Activated effector memory CD4-positive, alpha-beta T cell treated with anti-CD3 and anti-CD28 coated beads, Interleukin-2, amount 50 U/mL, for 16 hours (primary cell): ENCODE data around the gene POLR3K.
"Not testable (repeated sequence)": the region's sequence is repeated elsewhere in the genome, so short reads cannot be mapped to it uniquely, and the experiment has no call there.

Experiments used
- DNase-seq: peaks from one replicate; pipeline ENCODE4 v3.0.0-alpha.2; 2020

The POLR3K gene

DNA sequence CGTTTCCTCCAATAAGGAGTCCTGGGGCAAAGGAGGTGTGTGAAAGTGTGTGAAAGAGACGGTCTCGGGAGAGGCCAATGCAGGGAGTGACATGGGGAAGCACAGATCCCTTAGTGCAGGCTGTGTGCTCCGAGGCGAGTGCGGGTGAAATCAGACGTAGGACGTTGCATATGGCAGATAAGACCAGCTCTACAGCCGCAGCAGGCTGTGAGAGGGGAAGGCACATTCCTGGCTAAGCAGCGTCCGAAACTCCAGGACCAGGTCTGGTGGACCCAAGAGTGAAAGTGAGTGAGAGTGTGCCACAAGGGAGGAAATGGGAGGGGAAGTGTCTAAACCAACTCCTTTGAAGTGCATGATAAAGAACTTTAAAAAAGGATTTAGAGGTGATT lies 11.3 kb downstream of the POLR3K start:
- no peak for DNase-seq

DNA sequence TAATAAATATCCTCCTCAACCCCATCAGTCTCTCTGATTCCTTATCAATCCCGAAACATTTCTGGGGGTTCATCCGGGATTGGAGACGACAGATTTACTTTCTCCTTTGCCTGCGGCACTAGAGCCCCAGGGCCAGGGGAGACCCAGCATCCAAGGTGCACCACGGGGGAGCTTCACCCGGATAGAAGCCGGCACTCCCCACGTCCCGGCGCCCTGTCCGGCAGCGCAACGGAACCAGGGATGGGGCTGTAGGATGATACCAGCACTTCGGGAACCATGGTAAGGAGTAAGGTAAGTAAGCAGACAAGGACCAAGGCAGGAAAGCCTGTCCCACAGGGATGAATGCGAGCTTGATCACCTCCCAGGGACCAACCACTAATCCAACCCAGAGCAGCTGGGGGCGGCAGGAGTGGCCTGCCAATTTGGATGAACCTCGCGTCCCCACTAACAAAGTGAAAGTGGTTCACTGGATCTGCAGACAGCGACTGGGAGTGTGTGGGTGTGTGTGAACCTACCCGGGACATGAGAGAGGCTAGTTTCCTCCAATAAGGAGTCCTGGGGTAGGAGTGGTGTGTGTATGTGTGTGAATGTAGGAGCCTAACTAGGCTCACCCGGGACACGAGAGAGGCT lies 11.9 kb downstream of the POLR3K start:
- no peak for DNase-seq

DNA sequence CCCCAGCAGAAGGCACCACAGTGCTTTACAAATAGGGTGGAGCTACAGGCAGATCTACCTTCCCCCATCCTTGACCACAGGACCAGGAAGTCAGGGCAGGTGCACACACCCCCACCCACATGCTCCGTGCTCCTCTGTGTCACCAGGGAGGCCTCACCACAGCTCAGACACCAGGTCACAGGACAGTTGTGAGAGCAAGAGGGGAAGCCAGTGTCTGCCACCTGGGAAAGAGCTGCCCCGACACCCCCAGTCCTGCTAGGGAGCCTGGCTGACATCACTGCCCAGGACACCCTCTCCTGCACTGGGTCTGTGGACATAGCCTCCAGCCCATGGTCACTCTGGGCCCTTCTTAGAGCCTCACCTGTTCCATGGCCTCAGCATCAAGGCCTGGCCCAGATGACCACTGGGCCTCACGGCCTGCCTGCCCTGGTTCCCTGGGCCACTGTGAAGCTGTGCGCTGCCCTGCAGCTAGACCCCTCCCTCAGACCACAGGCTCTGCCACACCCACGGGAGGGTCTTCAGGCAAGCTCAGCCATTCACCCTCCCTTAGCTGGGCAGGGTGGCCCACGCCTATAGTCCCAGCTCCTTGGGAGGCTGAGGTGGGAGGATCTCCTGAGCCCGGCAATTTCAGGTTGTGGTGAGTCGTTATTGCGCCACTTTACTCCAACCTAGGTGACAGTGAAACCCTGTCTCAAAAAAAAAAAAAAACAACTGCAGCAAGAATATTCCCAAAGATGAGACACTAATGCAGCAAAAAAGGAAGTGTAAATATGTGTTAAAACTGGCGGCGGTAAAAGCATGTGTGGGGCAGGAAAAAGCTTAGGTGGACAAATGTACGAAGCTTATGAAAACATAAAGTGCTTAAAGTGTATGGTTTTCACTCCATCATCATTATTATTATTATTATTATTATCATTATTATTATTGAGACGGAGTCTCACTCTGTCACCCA lies 14.2 kb downstream of the POLR3K start:
- DNase-seq, result peak; percentile 79

DNA sequence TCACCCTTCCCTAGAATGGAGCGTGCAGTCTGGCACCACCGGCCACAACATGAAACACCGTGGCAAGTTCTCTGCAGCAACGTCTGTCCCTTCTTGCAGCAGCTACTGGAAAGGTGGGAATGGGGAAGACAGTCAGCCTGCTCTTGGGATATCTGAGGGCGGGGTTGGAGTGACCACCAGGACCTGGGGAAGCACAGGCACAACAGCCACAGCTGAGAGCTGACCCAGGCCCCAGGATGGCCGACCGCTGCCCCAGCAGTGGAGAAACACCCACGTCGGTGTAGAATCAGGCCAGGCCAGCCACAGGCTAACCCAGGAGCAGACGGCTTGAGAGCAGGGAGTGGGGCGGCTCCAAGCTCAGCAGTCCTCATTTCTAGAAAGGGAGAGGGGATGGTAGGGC lies 15.2 kb downstream of the POLR3K start:
- not testable (repeated sequence) for DNase-seq

DNA sequence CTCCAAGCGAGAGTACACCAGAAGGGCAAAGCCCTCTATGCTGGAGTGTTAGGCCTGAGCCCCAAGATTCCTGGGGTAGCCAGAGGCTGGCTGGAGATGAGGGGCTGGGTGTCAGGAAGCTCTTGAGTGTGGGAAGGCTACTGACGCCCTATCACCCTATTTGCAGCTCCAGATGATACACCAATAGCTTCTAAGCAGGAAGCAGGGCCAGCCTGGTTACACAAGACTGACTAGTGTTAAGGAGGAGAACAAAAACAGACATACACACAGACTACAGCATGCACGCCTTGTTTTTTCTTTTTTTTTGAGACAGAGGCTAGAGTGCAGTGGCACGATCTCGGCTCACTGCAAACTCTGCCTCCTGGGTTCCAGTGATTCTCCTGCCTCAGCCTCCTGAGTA lies 15.9 kb downstream of the POLR3K start:
- DNase-seq, result no peak

DNA sequence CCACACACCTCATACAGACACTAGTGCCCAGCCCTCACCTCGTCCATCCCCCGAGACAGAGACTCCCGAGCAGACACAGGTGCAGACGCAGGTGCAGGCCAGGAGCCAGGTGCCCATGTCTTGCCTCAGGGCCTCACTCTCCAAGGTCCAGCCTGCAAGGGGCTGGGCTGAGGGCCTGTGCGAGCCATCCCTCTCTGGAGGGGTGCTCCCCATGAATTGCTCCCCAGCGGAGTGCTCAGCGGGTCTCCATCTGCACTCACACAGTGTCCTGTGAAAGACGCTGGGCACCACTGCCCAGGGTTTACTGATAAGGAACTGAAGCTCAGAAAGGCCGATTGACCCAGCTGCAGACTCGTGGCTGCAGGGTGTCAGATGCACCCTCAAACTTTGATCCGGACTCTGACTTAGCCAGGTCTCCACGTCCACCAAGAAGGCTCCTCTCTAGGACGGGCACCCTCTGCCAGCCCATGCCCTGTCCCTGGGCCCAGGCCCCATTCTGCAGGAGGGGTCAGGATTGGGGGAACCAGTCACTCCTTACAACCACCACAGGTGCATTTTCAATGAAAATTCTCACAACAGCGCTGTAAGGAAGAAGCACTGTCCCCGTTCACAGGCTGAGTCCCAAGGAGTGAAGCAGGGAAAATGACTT lies 16.9 kb downstream of the POLR3K start:
- DNase-seq, result no peak

DNA sequence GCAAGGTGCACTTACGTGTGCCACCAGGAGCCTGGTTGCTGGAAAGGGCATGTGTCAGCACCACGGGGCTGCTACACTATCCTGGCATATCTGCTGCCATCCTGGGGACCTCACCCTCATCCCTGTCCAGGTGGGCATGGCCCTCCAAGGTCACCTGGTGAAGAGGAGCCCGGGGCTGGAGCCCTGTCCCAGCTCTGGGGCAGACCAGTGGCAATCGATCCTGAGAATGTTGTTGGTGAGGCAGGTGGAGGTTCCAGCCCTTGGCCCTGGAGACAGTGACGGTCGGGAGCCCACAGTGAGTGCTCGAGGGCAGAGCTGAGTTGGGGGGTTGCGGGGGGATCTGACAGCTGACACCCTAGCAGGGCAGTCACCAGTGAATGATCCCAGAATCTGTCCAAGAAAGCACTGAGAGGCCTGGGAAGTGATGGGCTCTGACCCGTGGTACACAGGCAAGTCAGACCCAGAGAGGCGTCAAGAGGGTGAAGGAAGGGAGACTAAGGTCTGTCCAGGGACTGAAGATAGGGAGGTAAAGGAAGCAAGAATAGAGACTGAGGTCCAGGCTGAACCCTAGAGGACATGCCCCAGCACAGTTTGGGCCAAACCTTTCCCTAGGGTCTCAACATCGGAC lies 17.6 kb downstream of the POLR3K start:
- no peak for DNase-seq

DNA sequence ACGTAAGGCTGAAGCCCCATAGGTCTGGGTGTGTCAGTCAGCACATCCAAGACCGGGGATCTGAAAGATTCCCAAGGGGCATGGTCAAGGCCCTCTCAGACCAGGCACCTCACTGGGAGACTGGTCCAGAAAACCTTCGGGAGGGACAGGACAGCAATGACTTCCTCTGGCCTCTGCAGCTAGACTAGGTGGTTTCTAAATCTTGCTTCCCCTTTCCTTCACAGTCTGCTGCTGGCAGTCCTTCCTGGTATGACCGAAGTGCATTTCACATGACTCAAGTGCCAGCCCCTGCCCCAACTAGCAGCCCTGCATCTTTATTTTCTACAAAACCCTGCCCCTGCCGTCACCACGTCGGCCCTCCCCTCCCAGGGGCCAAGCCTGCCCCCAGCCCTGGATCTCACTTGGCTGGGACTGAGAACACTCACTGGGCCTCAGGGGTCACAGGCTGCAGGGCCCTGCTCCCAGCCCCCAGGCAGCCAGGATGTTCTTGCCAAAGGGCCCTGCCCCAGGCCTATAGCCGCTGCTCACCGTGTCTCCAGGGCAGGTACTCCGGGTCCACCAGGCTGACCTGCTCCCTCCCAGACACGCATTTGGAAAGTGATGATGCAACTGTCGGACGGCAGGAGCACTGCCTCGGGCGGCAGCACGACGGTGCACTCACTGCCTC lies 18.3 kb downstream of the POLR3K start:
- DNase-seq, result no peak

DNA sequence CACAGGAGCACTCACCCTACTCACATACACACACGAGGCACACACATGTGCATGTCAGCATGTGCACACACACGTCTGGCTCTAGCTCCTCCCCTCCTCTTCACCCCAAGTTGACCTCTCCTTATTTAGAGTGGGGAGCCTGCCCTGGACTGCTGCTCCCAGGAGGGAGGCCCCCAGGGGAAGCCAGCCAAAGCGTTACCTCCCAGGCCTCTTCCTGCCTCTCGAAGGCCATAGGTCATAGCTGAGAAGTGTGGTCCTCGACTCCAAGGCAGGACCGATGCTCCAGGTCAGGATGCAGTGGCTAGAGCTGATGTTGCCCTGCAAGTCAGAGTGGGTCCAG lies 18.8 kb downstream of the POLR3K start:
- no peak for DNase-seq

DNA sequence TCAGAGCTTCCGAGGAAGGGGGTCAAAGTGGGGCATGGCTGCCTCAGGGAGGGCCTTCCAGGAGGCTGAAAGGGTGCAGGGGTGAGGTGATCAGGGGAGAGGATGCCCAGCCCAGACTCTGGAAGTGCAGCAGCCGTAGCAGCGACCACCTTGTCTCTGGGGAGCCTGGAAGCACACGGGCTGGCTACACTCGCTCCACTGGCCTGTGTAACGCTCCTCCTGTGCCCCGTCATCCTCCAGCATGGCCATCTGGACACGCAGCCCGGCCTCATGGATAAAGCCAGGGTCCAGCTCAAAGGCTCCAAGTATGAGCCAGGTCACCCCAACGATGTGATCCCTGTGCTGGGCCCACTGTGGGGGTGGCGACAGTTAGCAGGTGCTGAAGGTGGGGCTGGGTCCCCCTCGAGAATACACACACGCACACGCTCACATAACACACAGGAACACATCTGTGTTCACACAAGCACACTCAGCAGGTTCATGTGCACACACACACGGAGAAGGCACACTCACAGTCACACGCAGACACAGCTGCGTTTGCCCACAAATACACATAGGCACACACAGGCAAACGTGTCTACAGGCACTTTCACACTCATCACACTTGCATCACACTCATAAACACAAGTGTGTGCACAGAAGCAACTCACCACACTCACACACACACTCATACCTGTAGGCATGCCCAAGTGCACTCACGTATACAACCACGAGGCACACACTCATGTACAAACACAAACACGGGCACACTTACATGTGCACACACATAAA lies 19.3 kb downstream of the POLR3K start:
- no peak for DNase-seq

DNA sequence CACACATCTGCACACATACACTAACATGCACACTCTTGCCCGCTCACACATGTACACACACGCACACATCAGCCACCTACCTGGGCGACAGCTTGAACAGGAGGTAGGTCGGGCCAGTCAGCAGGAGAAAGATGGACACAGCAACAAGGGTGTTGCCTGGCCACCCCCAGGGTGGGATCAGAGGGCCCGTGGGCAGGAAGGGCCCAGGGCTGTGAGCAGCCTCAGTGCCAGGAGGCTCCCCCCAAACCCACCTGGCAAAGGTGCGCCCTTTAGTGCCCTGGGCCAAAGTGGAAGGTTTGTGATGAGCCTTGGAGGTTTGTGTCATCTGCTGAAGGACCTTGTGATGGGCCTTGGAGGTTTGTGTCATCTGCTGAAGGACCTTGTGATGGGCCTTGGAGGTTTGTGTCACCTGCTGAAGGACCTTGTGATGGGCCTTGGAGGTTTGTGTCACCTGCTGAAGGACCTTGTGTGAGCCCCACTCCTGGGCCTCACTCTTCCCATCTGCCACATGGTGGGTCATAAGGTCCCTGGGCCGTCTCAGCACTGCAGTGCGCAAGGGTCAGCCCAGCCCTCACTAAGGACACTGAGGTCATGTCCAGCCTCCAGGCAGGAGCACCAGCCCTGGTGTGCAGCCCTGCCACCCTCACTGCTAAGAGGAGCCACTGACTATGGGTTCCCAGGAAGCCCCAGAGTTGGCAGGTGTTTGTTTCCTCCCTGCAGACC lies 20.1 kb downstream of the POLR3K start:
- not testable (repeated sequence) for DNase-seq

DNA sequence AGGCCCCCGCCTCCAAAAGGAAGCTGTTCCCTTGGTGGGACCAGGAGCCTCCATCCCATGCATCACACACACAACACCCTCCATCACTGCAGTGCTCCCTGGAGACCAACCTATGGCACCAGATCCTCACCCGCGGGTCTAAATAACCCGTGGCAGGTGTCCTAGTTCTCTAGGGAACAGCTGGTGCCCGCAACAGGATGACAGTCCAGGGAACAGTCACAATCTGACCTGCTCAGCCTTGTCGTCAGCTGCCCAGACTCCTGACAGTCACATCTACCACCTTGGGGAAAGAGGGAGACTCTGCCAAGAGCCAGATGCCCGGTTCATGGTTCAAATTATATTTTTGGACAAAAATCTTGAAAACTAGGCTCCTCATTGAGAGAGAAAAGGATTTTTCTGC lies 22.8 kb downstream of the POLR3K start:
- DNase-seq, result not testable (repeated sequence)

DNA sequence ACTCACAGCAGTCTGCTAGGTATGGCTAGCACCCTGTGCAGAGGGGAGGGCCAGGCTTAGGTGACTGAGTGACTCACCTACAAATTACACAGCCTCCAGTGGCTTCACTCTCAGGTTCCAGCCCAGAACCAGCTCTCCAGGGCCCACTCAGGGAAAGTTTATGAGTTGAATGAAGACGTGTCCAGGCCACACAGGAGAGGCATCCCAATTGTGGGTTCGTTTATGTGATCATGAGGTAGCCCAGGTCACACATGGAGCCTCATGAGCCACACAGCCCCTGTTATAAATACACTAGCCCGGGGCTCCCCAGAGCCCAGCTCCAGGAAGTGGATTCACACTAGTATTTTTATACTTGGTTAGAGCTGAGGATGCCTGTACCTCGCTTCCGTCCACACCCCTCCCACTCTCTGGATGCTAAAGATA lies 27.5 kb downstream of the POLR3K start:
- DNase-seq, result not testable (repeated sequence)

DNA sequence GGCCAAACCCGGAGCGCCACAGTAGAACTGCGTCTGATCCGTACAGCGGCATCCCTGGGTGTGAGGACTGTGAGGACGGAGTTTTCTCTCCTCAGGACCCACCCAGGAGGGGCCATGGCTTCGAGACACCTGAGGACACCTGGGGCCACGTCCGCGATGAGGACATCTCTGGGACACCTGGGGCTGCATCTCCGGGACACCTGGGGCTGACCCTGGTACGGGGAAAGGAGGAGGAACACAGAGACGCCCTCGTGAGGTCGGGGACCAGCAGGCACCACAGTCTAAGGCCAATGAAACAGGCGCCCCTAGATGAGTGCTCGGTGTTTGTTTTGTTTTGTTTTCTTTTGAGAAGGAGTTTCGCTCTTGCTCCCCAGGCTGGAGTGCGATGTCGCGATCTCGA lies 29.3 kb downstream of the POLR3K start:
- DNase-seq, result not testable (repeated sequence)

DNA sequence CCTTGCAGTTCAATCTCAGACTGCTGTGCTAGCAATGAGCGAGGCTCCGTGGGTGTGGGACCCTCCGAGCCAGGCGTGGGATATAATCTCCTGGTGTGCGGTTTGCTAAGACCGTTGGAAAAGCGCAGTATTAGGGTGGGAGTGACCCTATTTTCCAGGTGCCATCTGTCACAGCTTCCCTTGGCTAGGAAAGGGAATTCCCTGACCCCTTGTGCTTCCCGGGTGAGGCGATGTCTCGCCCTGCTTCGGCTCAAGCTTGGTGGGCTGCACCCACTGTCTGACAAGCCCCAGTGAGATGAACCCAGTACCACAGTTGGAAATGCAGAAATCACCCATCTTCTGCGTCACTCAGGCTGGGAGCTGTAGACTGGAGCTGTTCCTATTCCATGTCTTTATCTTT lies 32.5 kb downstream of the POLR3K start:
- not testable (repeated sequence) for DNase-seq

DNA sequence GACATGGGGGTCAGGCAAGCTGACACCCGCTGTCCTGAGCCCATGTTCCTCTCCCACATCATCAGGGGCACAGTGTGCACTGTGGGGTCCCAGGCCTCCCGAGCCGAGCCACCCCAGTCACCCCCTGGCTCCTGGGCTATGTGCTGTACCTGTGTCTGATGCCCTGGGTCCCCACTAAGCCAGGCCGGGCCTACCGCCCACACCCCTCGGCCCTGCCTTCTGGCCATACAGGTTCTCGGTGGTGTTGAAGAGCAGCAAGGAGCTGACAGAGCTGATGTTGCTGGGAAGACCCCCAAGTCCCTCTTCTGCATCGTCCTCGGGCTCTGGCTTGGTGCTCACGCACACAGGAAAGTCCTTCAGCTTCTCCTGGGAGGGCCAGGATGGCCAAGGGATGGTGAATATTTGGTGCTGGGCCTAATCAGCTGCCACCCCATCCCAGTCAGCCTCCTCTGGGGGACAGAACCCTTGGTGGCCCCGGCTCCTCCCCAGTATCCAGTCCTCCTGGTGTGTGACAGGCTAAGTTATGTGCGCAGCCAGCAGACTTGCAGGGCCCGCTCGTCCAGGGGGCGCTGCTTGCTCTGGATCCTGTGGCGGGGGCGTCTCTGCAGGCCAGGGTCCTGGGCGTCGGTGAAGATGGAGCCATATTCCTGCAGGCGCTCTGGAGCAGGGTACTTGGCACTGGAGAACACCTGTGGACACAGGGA lies 36.2 kb downstream of the POLR3K start:
- DNase-seq, result not testable (repeated sequence)

DNA sequence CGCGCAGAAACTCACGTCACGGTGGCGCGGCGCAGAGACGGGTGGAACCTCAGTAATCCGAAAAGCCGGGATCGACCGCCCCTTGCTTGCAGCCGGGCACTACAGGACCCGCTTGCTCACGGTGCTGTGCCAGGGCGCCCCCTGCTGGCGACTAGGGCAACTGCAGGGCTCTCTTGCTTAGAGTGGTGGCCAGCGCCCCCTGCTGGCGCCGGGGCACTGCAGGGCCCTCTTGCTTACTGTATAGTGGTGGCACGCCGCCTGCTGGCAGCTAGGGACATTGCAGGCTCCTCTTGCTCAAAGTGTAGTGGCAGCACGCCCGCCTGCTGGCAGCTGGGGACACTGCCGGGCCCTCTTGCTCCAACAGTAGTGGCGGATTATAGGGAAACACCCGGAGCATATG lies 42.6 kb downstream of the POLR3K start:
- peak; percentile 96 for DNase-seq

DNA sequence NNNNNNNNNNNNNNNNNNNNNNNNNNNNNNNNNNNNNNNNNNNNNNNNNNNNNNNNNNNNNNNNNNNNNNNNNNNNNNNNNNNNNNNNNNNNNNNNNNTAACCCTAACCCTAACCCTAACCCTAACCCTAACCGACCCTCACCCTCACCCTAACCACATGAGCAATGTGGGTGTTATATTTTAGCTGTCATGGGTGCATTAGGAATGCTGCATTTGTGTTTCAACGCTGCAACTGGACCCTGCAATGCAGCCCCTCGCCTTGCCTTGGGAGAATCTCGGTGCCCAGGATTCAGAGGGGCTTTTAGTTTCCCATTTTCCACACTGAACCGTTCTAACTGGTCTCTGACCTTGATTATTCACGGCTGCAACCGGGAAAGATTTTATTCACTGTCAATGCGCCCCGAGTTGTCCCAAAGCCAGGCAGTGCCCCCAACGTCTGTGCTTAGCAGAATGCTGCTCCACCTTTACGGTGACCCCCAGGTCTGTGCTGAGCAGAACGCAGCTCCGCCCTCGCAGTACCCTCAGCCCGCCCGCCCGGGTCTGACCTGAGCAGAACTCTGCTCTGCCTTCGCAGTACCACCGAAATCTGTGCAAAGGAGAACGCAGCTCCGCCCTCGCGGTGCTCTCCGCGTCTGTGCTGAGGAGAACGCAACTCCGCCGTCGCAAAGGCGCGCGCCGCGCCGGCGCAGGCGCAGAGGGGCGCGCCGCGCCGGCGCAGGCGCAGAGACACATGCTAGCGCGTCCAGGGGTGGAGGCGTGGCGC lies 43.3 kb downstream of the POLR3K start:
- DNase-seq, result peak; percentile 74
